HG02678 (cell line): Measurements from ENCODE around the gene FMR1.
A peak's percentile ranks its signal among the peaks of the same experiment; 100 is the strongest.

ENCODE experiments used
- ATAC-seq: cut with Tn5 transposase; IDR thresholded peaks from one replicate; pipeline ENCODE4 v1.9.1; 2021; ENCODE audit warnings: mild to moderate bottlenecking, moderate library complexity; ENCODE audit not compliant: unreplicated experiment

The FMR1 gene

DNA sequence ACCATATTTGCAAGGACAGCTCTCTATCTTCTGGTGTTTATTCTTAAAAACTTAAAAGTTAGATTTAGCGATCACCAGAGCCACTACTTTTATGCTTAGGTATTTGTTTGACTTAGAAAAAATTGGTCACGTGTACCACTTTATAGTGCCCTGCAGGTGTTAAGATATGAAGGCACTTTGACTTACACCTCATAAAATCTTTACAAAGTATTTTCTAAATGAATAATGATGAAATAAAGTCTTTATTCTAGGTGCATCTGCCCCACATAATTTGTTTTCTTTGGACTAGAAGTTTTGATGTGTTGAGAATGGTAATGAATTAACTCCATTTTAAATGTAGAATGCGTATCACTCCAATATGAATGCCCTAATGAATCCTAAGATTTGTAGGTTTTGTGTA lies 2.9 kb downstream of the FMR1 start:
- no peak for ATAC-seq

DNA sequence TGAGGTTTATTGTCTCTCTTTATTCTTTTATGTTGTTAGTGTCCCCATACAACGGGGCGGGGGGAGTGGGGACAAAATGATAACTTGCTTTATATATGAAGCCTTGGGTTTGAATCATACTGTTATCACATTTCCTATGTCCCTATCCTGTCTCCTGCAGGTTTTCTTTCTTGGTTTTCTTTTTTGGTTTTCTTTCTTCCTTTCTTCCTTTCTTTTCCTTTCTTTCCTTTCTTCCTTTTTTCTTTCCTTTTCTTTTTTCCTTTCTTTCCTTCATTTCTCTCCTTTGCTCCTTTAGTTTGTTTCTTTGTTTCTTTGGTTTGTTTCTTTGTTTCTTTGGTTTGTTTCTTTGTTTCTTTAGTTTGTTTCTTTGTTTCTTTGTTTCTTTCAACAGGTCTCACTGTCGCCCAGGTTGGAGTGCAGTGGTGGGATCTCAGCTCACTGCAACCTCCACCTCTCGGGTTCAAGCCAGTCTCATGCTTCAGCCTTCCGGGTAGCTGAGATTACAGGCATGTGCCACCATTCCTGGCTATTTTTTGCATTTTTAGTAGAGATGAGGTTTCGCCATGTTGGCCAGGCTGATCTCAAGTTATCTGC lies 4.8 kb downstream of the FMR1 start:
- no peak for ATAC-seq

DNA sequence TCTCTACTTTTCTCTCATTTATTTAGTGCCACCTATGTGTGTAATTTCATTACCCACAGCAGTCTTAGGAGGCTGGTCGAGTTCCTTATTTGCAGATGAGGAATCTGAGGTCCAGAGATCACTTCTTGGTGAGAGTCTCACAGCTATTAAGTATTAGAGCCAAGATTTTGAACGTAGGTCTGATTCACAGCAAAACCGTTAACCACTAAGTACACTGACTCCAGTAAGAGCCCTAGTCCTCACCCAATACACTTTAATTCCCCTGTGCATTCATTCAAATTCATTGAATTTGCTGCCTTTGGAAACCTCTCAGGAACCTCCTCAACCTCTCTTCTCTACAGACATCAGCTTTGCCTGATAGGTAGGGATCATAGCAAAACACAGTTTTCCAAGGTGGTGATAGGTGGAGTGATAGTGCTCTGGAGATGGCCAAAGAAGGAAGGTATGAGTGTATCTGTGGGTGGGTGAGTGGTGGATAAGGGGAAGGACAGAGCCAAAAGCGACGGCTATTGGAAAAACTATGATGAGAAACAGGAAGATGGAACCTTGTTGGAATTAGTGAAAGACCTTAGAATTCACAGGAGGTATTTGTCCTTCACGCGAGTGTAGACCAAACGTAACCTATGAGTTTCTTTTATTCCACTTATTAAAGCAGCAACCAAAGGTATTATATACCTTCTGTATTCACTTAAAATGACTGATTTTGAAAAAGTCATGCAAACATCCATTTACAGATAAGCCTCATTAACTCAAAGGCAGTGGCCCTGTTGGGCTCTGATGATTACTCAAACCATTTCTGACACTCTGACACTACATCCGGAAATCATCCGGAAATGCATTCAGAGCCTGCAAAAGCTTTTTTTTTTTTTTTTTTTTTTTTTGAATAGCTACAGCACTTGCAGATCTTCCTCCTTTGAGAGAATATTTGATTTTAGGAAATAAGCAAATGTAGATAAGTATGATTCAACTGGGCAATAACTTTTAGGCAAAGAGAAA lies 6.3 kb downstream of the FMR1 start:
- peak; percentile 89 for ATAC-seq

DNA sequence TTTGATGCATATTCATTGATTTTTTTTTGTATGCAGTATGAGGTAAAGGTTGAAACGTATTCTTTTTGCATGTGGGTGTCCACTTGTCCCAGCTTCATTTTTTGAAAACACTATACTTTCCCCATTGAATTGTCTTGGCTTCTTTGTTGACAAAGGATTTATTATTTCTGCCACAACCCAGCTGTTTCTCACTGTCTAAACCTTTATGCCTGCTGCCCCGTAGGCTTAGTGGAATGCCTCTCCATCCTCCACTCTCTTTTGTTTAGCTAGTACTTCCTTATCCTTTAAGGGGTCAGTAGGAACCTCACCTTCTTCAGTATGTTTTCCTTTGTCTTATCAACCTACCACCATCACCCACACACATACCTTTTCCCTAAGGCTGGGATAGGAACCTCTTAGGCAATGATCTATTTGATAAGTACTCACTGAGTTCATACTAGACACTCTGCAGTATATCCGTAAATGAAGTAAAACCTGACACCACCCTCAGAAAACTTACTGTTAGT lies 8.5 kb downstream of the FMR1 start:
- ATAC-seq = no peak

DNA sequence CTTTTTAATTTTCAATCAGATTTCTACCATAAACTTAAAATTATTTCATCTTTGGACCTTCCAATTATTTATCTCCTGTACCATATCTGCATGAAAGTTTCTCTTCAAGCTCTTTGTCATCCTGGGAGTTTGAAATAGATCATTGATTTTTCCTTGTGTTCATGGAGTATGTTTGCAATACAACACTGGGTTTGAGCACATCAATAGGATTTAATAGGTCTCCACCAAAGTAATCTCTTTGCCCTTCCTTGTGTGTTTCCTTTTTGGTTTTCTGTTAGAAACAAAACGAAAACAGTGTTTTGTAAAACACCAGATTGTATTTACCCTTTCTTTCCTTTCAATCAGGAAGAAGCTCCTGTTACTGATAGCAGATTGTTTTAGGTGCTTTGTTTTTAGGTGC lies 11.9 kb downstream of the FMR1 start:
- ATAC-seq = no peak

DNA sequence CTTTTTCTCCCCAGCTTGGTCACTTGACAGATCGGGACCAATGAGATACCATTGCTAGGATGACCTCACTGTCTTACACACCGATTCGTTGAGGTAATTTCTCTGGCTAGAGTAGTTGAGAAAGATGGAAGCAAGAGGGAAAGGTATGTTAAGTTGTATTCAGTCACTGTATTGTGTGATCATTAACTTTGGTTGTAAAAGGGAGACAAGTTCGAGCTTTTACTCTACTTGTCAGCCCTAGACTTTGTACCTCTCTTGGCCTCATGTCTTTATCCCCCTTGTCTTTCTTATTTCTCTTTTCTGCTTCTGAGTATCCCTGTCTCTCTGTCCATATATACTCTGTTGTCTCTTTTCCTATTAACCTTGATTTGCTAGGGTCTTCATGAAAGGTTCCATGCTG lies 15.5 kb downstream of the FMR1 start:
- ATAC-seq = no peak

DNA sequence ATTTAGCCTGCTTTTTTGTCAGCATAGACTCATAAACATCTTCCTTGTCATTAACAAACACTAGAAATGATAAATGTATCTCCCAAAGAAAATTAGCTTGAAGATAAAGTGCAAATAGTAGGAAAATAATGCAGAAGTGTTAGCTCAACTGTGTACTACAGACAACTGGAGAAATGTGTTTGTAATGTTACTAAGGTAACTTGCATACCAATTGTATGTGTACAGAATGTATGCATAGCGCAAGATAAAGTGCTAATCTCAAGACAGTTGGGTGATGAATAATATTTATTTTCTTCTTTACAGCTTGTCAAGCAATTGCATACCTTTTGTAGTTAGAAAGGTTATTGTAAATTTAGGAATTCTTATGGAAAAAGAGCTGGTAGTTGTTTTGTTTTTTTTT lies 22.1 kb downstream of the FMR1 start:
- ATAC-seq = no peak

DNA sequence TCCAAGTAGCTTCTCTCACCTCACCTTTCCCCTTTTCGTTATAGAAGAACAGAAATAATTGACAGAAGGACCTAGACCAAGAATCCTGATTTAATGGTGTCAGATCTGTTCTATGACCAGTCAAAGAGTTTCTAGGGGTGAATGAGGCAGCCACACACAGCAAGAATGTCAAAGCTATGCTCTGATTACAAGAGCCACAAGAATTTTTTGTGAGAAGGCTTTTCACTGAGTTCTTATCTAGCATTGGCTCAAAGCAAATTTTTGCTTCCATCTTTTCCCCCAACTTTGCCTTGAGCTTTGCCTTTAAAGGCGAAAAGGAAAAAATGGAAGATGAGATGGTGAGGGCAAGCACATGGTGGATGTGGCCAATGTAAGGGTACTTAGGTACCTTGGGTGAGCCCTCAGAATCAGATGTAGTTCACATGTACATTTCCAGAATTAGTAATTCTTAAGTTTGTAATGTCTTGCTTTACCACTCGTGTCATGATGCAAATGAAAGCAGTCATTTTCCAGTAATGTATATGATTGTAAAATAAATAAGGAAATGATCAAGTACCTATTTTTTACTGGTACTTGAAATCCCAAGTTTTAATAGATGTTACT lies 23.5 kb downstream of the FMR1 start:
- no peak for ATAC-seq

DNA sequence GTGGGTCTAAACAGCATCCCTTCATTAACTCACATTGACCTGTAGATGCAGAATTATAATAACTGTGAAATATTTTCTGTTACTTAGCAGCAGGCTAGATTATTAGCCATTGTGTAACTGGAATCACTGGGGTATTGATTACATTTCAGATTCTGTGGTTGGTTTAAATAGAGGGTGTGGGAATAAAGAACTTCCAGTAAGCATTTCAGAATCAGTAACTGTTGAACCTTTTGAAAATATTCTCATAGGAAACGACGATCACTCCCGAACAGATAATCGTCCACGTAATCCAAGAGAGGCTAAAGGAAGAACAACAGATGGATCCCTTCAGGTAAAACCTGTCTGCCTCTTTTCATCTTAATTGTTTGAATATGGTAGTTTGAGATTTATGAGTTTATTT lies 33.6 kb downstream of the FMR1 start:
- ATAC-seq = no peak

DNA sequence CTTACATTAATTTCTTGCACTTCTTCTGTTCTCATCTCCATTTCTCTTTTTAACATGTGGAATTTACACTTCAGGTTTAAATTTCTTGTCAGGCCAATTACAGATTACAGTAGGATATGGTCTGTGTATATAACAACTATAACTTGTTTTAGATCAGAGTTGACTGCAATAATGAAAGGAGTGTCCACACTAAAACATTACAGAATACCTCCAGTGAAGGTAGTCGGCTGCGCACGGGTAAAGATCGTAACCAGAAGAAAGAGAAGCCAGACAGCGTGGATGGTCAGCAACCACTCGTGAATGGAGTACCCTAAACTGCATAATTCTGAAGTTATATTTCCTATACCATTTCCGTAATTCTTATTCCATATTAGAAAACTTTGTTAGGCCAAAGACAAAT lies 36.8 kb downstream of the FMR1 start:
- no peak for ATAC-seq

DNA sequence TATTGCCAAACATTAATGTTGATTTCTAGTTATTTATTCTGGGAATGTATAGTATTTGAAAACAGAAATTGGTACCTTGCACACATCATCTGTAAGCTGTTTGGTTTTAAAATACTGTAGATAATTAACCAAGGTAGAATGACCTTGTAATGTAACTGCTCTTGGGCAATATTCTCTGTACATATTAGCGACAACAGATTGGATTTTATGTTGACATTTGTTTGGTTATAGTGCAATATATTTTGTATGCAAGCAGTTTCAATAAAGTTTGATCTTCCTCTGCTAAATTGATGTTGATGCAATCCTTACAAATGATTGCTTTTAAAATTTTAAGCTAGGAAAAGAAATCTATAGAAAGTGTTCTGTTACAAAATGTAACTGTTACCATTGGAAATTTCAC lies 38.6 kb downstream of the FMR1 start:
- no peak for ATAC-seq

DNA sequence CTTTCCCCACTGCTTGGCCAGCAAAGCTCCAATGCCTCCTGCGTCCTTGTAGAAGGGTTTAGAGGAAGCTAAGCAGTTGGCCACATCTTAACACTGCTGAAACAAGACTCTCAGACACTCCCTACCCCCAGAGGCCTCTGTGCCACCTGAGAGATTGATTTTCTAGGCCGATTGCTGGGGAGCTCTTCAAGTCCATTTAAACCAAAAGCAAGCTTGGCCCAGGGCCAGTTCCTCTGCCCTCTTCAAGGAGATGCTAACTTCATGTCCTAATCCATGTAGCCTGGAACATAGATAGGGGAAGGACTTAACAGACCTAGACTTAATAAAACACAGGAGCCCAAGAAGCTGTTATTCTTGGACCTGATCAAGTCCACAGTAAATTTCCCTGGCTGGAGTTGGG lies 42.3 kb downstream of the FMR1 start:
- no peak for ATAC-seq

DNA sequence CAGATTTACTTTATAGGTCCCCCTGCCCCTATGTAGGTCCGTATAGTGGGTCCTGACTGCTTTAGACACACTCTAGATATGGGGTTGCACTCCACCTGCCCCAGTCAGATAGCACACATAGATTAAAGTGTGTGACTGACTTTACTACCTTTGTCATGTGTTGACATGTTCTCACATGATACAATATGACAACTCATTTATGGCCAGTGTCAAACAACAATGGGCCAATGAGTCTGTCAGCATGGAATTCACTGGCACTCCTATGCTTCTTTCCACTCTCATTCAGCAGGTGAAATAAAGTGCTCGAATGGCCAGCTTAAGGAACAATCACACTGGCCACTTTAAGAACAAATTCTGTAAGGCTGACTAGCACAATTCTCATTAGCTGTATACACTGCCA lies 45.6 kb downstream of the FMR1 start:
- ATAC-seq = no peak

DNA sequence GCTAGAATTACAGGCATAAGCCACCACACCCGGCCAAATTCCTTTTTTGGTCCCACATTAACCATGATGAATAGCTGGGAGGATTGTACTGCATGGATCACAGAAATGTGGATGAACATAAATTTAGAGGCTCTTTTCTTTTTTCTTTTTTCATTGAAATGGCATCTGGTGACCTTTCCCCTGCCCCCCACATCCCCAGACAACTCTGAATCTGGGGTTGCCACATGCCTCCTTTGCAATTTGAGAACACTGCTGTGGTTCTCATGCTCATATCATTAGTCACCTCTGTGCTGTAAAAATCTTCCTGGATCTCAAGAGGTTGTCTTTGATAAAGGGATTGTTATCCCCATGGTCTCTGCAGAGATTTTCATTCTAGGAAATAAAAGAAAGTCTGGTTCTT lies 46.6 kb downstream of the FMR1 start:
- ATAC-seq = no peak

DNA sequence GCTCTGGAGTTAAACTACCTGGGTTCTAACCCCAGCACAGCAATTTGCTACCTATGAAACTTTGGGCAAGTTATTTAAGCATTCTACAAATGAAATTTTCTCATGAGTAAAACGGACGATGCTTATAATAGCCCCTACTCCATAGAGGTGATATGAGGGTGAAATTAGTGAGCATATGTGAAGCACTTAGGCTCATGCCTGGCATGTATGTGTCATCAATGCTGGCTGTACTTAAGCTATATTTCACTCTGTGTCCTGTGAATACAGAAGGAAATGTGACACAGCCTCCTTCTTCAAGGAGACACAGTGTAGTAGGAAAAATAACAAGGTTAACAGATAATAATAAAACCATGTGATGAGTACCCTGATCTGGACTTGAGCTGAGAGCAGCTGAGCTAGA lies 49.0 kb downstream of the FMR1 start:
- no peak for ATAC-seq

DNA sequence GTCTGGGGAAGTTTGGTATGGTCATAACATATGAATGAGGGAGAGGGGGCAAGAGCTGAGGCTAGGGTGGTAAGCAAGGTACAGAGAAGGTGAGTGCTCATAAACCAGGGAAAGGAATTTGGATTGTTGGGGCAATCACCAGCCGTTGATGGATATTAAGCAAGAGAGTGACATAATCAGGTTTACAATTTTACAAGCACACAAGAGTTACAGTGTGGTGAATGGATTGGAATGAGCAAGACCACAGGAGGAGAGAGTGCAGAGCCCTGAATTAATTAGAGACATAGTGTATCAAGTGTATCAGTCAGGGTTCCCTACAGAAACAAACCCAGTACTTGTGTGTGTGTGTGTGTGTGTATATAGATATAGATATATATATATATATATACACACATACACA lies 50.8 kb downstream of the FMR1 start:
- ATAC-seq = no peak

DNA sequence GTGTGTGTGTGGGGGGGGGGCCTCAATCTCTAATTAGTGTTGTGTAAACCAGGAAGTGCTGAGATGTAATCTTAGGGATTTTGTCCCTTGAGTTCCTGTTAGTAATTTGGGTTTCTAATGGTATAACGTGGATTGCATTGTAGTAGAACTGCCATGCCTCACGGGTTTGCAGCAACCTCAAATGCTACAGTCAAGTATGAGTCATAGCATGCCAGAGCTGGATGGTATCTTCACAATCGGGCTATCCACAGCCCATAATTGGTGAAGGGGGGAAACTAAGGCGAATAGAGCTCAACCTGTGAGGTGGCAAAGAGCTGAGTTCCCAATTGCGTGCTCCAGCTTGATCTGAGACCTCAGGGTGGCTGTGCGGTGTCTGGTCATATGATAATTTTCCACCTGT lies 67.2 kb downstream of the FMR1 start:
- no peak for ATAC-seq

DNA sequence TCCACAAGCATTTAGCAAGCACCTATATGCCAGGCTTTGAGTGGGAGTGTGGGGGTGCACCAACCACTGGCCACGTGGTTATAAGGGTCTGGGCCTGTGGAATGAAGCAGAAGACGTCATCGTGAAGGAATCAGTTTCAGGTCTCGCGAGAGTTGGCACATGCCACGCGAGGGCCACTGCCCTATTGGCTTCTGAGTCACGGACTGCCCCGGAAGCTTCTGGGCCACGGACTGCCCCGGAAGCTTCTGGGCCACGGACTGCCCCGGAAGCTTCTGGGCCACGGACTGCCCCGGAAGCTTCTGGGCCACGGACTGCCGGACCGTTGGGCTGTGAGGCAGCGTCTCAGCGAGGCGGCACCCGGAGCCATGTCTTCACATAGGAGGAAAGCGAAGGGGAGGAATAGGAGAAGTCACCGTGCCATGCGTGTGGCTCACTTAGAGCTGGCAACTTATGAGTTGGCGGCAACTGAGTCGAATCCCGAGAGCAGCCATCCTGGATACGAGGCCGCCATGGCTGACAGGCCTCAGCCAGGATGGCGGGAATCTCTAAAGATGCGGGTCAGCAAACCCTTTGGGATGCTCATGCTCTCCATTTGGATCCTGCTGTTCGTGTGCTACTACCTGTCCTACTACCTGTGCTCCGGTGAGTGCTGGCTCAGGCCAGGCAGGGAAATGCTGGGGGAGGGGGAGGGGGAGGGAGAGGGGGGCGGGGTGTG lies 69.5 kb downstream of the FMR1 start, which contains the start of gene FMR1NB:
Gene FMR1NB (plus strand): TSS at position 300 of the 715 bp plus-strand sequence. CDS start 66 bp downstream, at position 366.
- ATAC-seq = no peak
